Keratinocyte (primary cell): ENCODE results near the gene HOXD10.

Experiments used
- EZH2 ChIP-seq: IDR thresholded peaks from one replicate; pipeline ENCODE4 v1.6.1; 2012; ENCODE audit warnings: inconsistent platforms, mild to moderate bottlenecking, low read length, moderate library complexity
- TF ChIP-seq, protein P1 (sequence below), 3 experiments: IDR thresholded peaks in 1 of 3; conservative IDR thresholded peaks in 1 of 3; optimal IDR thresholded peaks in 1 of 3; 2 replicates in 2 of 3; 3 replicates in 1 of 3; pipeline versions ENCODE3 to v1.5.1; 2011; ENCODE audit warnings: low read length in 3 of 3, mild to moderate bottlenecking in 3 of 3, moderate library complexity in 2 of 3, control low read depth in 1 of 3, inconsistent platforms in 1 of 3; ENCODE audit not compliant: insufficient read depth in 2 of 3; ENCODE audit errors: extremely low read depth in 1 of 3

DNA sequence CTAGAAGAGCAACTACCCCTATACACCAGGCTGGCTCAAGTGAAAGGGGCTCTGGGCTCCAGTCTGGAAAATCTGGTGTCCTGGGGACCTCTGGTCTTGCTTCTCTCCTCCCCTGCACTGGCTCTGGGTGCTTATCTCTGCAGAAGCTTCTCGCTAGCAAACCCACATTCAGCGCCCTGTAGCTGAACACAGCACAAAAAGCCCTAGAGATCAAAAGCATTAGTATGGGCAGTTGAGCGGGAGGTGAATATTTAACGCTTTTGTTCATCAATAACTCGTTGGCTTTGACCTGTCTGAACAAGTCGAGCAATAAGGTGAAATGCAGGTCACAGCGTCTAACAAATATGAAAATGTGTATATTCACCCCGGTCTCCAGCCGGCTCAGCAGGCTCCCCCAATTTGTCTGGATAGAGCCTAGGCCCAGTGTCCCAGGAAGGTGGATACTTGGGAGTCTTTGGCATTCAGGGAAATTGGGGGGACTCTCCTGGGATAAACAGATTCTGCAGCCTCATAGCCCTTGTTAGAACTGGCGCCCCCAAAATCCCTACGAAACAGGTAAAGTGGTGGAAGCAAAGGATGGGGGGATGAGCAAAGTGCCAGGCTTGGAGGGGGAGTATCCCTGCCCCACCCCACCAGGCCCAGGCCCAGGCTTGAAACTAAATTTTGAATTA lies 32.3 kb downstream of the HOXD10 start:
- TF ChIP-seq EZH2, result no peak
- TF ChIP-seq, protein P1, sequence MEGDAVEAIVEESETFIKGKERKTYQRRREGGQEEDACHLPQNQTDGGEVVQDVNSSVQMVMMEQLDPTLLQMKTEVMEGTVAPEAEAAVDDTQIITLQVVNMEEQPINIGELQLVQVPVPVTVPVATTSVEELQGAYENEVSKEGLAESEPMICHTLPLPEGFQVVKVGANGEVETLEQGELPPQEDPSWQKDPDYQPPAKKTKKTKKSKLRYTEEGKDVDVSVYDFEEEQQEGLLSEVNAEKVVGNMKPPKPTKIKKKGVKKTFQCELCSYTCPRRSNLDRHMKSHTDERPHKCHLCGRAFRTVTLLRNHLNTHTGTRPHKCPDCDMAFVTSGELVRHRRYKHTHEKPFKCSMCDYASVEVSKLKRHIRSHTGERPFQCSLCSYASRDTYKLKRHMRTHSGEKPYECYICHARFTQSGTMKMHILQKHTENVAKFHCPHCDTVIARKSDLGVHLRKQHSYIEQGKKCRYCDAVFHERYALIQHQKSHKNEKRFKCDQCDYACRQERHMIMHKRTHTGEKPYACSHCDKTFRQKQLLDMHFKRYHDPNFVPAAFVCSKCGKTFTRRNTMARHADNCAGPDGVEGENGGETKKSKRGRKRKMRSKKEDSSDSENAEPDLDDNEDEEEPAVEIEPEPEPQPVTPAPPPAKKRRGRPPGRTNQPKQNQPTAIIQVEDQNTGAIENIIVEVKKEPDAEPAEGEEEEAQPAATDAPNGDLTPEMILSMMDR (optimal IDR thresholded peaks at IDR 0.05 in 1 of 3, IDR thresholded peaks at IDR 0.05 in 1 of 3, conservative IDR thresholded peaks at IDR 0.05 in 1 of 3; ENCODE audit: extremely low read depth in 1 of 3, insufficient read depth in 2 of 3, low read length in 3 of 3), result no peak
